ENCODE measurements around the gene S100A4.
"Not testable (repeated sequence)": the region's sequence is repeated elsewhere in the genome, so short reads cannot be mapped to it uniquely, and the experiment has no call there.

Gene S100A4

GRCh38 chr1:153545067-153546055 is at the start of gene S100A4:
Gene S100A4, minus strand, starts transcription at chr1:153545806. Its CDS starts 1,012 bp downstream, at chr1:153544794.
- peak; percentile 89 for DNase-seq (ENCODE audit: extremely low spot score)
- TF ChIP-seq HDGF (IDR thresholded peaks at IDR 0.05; ENCODE audit: borderline replicate concordance) (no peak), LEF1 (IDR thresholded peaks at IDR 0.05; ENCODE audit: borderline replicate concordance) (no peak), ARNT (IDR thresholded peaks at IDR 0.05) (no peak), TARDBP (IDR thresholded peaks at IDR 0.05) (no peak), CTBP1 (IDR thresholded peaks at IDR 0.05; ENCODE audit: borderline replicate concordance) (no peak), SP1 (IDR thresholded peaks at IDR 0.05) (no peak), BHLHE40 (IDR thresholded peaks at IDR 0.05; ENCODE audit: borderline replicate concordance) (no peak), FOXA1 (IDR thresholded peaks at IDR 0.05) (no peak)
- POLR2A ChIA-PET: interaction anchor here (0.7 to 2.6 kb wide), 10 partner anchors 11 to 446 kb away, joined by 3 to 13 read pairs (median 5); partner anchors contain the start of genes CHTOP, S100A13 and S100A2
- CTCF ChIA-PET: interaction anchor here (0.6 to 2.7 kb wide), 5 partner anchors 12 to 252 kb away, joined by 3 to 14 read pairs (median 4); no protein-coding TSS in a partner anchor

- CTCF ChIA-PET: interaction anchor here (0.6 to 1.4 kb wide), 3 partner anchors 20 to 98 kb away, joined by 4 to 5 read pairs (median 5); partner anchors contain the start of gene S100A13
- POLR2A ChIA-PET: interaction anchor here (1.3 kb wide), 1 partner anchor 35 kb away, joined by 5 read pairs; the partner anchor contains the start of gene S100A13
- TF ChIP-seq SP1 (IDR thresholded peaks at IDR 0.05): no peak
- no peak for TF ChIP-seq ARNT (IDR thresholded peaks at IDR 0.05)
- no peak for TF ChIP-seq CTBP1 (IDR thresholded peaks at IDR 0.05; ENCODE audit: borderline replicate concordance)
- no peak for TF ChIP-seq FOXA1 (IDR thresholded peaks at IDR 0.05)
- no peak for TF ChIP-seq HDGF (IDR thresholded peaks at IDR 0.05; ENCODE audit: borderline replicate concordance)
- no peak for TF ChIP-seq FOXM1 (IDR thresholded peaks at IDR 0.05; ENCODE audit: borderline replicate concordance)
- TF ChIP-seq SUZ12 (IDR thresholded peaks at IDR 0.05): no peak
- no peak for TF ChIP-seq LEF1 (IDR thresholded peaks at IDR 0.05; ENCODE audit: borderline replicate concordance)
- no peak for TF ChIP-seq NFRKB (IDR thresholded peaks at IDR 0.05)
- TF ChIP-seq BHLHE40 (IDR thresholded peaks at IDR 0.05; ENCODE audit: borderline replicate concordance): no peak
- TF ChIP-seq ELF4 (IDR thresholded peaks at IDR 0.05): no peak
- no peak for TF ChIP-seq L3MBTL2 (conservative IDR thresholded peaks at IDR 0.05)
- TF ChIP-seq ZNF384 (IDR thresholded peaks at IDR 0.05): no peak
- TF ChIP-seq PKNOX1 (IDR thresholded peaks at IDR 0.05): no peak
- no peak for TF ChIP-seq FOXK2 (IDR thresholded peaks at IDR 0.05)
- TF ChIP-seq TARDBP (IDR thresholded peaks at IDR 0.05): no peak
- DNase-seq (ENCODE audit: extremely low spot score): peak; percentile 3
Observed at GRCh38 chr1:153592748-153593147, 47.1 kb upstream of the S100A4 start.

DNA sequence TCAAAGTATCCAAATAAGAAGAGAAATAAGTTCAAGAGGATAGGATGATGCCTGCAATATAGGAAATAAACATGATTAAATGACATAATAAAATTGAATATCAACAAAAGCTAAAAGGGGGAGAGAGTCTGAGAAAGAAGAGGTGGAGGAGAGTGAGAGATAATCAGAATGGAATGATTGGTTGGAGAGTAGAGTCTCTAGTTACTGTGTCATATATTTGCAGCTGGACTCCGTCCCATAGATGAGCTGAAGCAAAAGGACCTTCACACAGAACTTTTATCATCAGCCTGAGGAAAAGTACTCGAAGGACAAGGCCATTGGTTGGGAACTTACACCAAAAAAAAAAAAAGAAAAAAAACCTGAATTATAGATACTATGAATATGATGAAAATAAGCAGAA is 42.9 kb upstream of the S100A4 start:
- peak; percentile 3 for DNase-seq (ENCODE audit: extremely low spot score)
- CTCF ChIA-PET: interaction anchor here (0.7 kb wide), 1 partner anchor 28 kb away, joined by 3 read pairs; the partner anchor contains the start of gene S100A14
- POLR2A ChIA-PET: interaction anchor here (0.7 kb wide), 1 partner anchor 46 kb away, joined by 3 read pairs; the partner anchor contains the start of gene CHTOP
- no peak for TF ChIP-seq FOXK2 (IDR thresholded peaks at IDR 0.05)
- TF ChIP-seq ZNF384 (IDR thresholded peaks at IDR 0.05): no peak
- no peak for TF ChIP-seq TARDBP (IDR thresholded peaks at IDR 0.05)
- no peak for TF ChIP-seq PKNOX1 (IDR thresholded peaks at IDR 0.05)
- no peak for TF ChIP-seq SP1 (IDR thresholded peaks at IDR 0.05)

GRCh38 chr1:153588033-153588432 is 42.4 kb upstream of the S100A4 start:
- POLR2A ChIA-PET; DNase-seq (ENCODE audit: extremely low spot score): not testable (repeated sequence)
- CTCF ChIA-PET: interaction anchor here (0.7 kb wide), 1 partner anchor 28 kb away, joined by 3 read pairs; the partner anchor contains the start of gene S100A14

DNA sequence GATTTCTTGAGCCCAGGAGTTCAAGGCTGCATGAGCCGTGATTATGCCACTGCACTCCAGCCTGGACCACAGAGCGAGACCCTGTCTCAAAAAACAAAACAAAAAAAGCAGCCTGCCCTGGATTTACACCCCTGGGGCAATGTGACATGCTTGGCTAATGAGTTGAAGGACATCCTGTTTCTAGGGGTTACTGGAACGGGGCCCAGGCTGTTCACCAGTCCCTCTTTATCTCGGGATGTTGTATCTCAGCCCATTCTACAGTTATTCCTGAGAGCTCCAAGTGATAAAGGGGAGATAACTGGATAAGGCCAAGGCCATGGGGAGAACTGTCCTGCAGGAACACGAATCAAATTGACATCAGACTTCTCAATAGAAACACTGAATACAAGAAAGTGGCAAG is 41.7 kb upstream of the S100A4 start:
- TF ChIP-seq BHLHE40 (IDR thresholded peaks at IDR 0.05; ENCODE audit: borderline replicate concordance) (no peak), SUZ12 (IDR thresholded peaks at IDR 0.05) (no peak), SP1 (IDR thresholded peaks at IDR 0.05) (no peak), ELF4 (IDR thresholded peaks at IDR 0.05) (no peak), FOXM1 (IDR thresholded peaks at IDR 0.05; ENCODE audit: borderline replicate concordance) (no peak), ZNF384 (IDR thresholded peaks at IDR 0.05) (no peak), FOXK2 (IDR thresholded peaks at IDR 0.05) (no peak), NFRKB (IDR thresholded peaks at IDR 0.05) (no peak), TARDBP (IDR thresholded peaks at IDR 0.05) (no peak), ARNT (IDR thresholded peaks at IDR 0.05) (no peak), HDGF (IDR thresholded peaks at IDR 0.05; ENCODE audit: borderline replicate concordance) (no peak)
- ChIA-PET POLR2A (interaction anchor here (4.1 kb wide), 1 partner anchor 40 kb away, joined by 17 read pairs; the partner anchor contains the start of genes S100A1 and S100A13), CTCF (no interaction called here)
- peak; percentile 5 for DNase-seq (ENCODE audit: extremely low spot score)

DNA sequence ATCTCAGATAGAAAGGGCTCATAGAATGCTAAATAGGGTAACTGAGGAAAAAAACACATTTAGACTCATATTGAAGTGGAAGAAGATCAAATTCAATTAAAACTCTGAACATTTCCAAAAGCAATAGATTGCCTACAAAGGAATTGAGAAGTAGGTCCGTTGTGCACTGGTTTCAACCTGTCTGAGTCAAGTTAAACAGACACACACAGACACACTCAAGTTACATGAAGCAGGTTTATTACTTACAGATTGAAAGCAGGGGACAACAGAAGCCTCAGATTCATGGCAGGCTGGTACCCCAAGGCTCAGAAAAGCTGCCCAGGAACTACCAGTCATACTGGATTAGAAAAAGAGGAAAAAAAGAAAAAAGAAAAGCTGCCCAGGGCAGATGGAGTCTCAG is 40.7 kb upstream of the S100A4 start:
- TF ChIP-seq NFRKB (IDR thresholded peaks at IDR 0.05) (no peak), FOXA1 (IDR thresholded peaks at IDR 0.05) (no peak), CTBP1 (IDR thresholded peaks at IDR 0.05; ENCODE audit: borderline replicate concordance) (no peak), ELF4 (IDR thresholded peaks at IDR 0.05) (no peak)
- no peak for DNase-seq (ENCODE audit: extremely low spot score)
- ChIA-PET POLR2A (interaction anchor here (1.2 to 4.1 kb wide), 3 partner anchors 41 to 48 kb away, joined by 4 to 17 read pairs (median 5); partner anchors contain the start of genes CHTOP, S100A1 and S100A13), CTCF (interaction anchor here (0.5 to 2.2 kb wide), 2 partner anchors 42 to 68 kb away, joined by 4 to 9 read pairs; partner anchors contain the start of genes S100A1 and S100A13)

Data from HEK293T (cell line).